HG02763 (cell line): Measurements from ENCODE around the gene CUZD1.

Experiments used
- ATAC-seq: cut with Tn5 transposase; IDR thresholded peaks from one replicate; pipeline ENCODE4 v1.9.1; 2021; ENCODE audit warnings: mild to moderate bottlenecking, moderate library complexity; ENCODE audit not compliant: unreplicated experiment

CUZD1 gene

GRCh38 chr10:122855745-122856144 lies 10.1 kb upstream of the CUZD1 start:
- ATAC-seq: no peak

- ATAC-seq: no peak
Measured at GRCh38 chr10:122854648-122855047, 9.0 kb upstream of the CUZD1 start.

DNA sequence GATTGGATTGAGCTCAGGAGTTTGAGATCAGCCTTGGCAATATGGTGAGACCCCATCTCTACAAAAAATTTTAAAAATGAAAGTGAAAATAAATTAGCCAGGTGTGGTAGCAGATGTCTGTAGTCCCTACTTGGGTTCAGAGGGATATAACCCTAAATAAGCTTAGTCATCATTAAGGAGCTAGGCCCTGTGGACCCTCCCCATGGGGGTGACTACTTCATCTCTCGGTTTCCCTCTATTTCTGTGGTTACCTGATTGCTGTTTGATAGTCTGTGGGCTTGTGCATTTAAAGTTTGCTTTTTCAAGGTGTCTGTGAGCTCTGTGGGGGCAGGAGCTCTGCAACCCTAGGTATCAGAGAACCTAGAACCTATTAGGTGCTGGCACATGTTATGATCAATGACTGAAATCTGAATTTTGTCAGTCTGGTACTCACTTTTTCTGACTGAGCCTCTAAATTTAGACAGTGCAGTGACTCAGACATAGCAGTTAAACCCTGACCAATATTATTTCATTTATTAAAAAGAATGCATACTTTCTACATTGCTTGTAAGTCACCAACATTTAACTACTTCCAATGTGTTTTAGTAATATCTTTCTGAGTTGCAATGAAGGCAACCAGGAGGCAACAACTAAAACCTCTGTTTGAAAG lies 8.1 kb upstream of the CUZD1 start:
- ATAC-seq: no peak

DNA sequence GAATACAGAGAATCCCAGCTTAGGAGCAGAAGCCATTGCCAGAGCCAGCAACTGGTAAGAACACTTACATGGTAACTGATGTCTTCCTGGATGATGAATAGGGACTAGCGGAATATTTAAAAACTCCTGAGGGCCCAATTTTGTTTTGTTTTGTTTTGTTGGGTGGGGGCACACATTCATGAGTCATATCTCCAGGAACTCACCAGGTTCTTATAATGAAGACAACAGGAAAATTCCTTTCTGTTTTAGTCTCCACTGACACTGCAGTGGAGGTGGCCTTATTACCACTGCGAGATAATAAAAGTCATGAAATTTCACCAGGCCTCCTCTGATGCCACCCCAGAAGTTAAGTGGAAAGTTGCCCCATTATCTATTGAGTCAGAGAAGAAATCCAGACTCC lies 6.6 kb upstream of the CUZD1 start:
- ATAC-seq: no peak

GRCh38 chr10:122850705-122851640 lies 5.3 kb upstream of the CUZD1 start:
- no peak for ATAC-seq

DNA sequence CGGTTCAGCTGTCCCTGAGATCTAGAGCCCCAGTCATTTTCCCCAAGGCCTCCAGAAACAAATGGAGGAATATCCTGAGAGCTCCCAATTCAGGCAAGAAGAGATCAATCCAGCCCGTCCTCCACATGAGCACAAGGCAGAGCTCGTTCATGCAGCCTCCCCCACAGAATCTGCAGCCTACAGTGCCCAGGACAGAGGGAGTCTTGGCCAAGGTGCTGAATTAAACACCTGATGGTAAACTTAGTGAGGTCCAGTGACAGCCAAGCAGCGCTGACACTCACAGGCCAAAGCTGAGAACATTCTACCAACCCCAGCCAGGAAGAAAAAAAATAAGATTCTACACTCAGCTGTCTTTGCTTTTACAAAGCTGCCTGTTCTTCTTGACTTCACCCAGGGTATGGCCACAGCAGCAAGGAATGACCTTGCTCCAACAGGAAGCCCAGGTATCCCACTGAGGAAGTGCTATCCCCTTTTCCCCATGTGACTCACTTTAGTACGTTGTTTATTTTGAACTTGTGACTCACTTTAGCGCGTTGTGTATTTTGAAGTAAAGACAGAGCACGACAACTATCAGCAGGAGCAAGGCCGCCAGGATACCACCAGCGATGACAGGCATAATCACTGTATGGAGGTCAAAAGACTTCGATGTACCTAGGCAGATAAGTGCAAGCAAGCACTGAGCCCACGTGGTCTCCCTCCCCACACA lies 4.4 kb upstream of the CUZD1 start:
- ATAC-seq: no peak

- ATAC-seq: no peak
Measured at GRCh38 chr10:122849090-122849489, 3.4 kb upstream of the CUZD1 start.

- no peak for ATAC-seq
Measured at GRCh38 chr10:122847782-122848604, 2.3 kb upstream of the CUZD1 start.

DNA sequence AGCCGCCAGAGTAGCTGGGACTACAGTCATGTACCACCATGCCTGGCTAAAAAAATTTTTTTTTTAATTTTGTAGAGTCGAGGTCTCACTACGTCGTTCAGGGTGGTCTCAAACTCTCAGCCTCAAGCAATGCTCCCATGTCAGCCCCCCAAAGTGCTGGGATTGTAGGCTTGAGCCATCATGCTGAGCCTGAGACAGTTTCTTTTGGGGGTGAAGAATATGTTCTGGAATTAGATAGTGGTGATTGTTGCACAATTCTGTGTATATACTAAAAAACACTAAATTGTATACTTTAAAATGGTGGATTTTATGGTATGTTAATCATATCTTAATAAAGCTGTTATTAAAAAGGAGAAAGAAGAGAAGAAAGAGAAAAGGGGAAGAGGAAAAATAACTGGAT lies 1.5 kb downstream of the CUZD1 start:
- no peak for ATAC-seq

DNA sequence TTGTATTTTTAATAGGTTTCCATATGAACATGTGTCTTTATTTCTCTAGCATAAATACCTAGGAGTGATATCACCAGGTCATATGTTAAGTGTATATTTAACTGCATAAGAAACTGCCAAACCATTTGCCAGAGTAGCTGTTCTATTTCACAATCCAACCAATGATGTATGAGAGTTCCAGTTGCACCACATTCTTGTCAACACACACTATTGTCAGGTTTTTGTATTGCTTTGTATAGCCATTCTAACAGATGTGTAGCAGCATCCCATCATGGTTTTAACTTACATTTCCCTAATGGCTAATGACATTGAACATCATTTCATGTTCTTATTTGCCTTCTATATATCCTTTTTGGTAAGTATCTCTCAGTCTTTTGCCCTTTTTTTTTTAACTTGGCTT lies 4.1 kb downstream of the CUZD1 start:
- ATAC-seq: no peak

- no peak for ATAC-seq
Measured at GRCh38 chr10:122839505-122839904, 6.2 kb downstream of the CUZD1 start.

- no peak for ATAC-seq
Measured at GRCh38 chr10:122838880-122839279, 6.8 kb downstream of the CUZD1 start.

GRCh38 chr10:122835908-122836307 lies 9.7 kb downstream of the CUZD1 start:
- ATAC-seq: no peak

DNA sequence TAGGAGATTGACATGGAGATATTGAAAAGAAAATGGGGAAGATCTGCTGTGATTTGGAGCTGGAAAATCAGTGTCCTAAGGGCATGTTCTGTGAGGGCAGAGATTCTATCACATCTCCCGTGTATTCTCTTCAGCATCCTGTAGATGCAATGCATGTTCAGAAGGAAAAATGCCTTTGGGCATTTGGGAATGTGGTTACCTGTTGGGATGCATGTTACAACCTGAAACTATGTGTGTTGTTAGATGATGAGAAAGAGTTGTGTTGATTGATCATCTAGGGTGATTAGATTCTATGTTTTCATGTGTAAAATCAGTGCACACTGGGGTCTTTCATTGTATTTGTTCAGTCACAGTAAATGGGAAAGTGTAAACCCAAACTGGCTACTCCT lies 14.7 kb downstream of the CUZD1 start:
- no peak for ATAC-seq

- no peak for ATAC-seq
Measured at GRCh38 chr10:122830273-122830964, 15.2 kb downstream of the CUZD1 start.

DNA sequence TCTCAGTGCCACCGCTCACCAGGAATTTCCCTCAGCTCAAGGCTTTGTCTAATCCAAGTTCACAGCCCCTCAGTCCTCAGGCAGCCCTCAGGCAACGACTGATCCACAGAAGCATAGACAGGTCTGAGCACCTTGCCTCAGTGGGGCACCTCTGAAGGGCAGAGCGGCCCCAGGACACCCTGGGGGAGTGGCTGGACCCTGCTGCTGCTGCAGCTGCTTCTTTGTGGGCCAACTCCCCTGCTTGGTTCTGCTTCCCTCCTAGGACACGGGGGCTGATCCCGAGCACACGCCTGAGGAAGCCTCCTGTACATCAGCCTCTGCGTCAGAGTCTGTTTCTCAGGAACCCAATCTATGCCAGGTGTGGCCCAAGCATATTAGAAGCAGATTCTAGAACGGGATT lies 16.2 kb downstream of the CUZD1 start:
- no peak for ATAC-seq

GRCh38 chr10:122828716-122829255 lies 16.9 kb downstream of the CUZD1 start:
- no peak for ATAC-seq

GRCh38 chr10:122827302-122827701 lies 18.4 kb downstream of the CUZD1 start:
- ATAC-seq: no peak

DNA sequence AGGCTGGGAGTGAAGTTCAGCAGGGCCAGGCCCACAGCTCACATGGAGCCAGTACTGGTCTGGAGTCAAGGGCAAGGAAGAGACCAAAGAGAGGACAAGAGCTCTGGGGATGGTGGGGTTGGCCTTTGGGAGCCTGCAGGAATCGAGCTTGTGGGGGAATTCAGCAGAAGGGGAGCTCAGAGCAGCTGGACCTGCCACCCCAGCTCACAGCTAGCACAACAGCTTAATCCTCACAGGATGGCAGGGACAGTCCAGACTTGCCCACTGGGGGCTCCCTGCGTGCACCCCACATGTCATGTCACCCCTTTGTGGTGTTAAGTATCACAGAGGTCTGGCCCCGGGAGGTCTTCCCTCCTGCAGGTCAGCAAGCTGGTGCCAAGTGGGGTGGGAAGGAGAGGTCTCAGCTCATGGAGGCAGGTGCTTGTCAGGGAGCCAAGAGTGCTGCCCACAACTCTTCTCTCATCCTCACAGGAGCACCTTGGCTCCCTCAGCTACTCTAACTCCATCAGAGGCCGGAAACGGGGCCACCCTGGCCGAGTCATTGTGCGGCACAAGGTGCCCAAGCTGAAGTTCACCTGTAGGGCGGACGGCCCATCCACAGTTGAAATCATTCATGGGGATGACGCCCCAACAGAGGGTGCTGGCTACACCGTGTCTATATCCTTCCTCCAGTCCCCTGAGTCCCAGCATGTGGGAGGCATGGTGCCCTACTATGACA lies 22.5 kb downstream of the CUZD1 start:
- no peak for ATAC-seq
